ENCODE measurements around the gene PLCL1.

DNA sequence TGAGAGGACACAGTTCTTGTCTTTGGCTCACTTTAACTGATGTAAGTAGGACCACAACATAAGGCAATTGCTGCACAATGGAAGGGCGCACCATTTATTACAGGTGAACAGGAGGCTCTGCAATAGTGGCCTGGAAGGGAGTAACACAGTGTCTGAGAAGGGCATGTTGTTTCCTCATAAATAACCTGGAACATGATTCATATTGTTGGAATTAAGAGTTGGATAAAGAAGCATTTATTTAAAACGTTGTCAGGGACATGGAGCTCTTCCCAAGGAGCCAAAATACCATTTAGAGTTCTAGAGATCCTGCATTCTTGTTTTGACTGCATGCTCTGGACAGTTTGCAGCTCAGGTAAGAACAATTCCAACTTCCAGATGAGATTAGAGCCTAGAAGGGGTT, 110.4 kb downstream of the PLCL1 start:
- TF ChIP-seq, protein P1, sequence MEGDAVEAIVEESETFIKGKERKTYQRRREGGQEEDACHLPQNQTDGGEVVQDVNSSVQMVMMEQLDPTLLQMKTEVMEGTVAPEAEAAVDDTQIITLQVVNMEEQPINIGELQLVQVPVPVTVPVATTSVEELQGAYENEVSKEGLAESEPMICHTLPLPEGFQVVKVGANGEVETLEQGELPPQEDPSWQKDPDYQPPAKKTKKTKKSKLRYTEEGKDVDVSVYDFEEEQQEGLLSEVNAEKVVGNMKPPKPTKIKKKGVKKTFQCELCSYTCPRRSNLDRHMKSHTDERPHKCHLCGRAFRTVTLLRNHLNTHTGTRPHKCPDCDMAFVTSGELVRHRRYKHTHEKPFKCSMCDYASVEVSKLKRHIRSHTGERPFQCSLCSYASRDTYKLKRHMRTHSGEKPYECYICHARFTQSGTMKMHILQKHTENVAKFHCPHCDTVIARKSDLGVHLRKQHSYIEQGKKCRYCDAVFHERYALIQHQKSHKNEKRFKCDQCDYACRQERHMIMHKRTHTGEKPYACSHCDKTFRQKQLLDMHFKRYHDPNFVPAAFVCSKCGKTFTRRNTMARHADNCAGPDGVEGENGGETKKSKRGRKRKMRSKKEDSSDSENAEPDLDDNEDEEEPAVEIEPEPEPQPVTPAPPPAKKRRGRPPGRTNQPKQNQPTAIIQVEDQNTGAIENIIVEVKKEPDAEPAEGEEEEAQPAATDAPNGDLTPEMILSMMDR (IDR thresholded peaks at IDR 0.05; ENCODE audit: extremely low read depth in 1 of 2, insufficient read depth in 1 of 2, low read depth in 1 of 2, low read length in 2 of 2), result no peak
- TF ChIP-seq POLR2A (IDR thresholded peaks at IDR 0.05; ENCODE audit: low read depth, low read length), result no peak
- TF ChIP-seq, protein P2, sequence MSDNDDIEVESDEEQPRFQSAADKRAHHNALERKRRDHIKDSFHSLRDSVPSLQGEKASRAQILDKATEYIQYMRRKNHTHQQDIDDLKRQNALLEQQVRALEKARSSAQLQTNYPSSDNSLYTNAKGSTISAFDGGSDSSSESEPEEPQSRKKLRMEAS (IDR thresholded peaks at IDR 0.05; ENCODE audit: insufficient read depth, insufficient read length), result no peak
- no peak for TF ChIP-seq POLR2AphosphoS5 (IDR thresholded peaks at IDR 0.05; ENCODE audit: insufficient read depth, low read depth, low read length)
- no peak for TF ChIP-seq GATA2 (IDR thresholded peaks at IDR 0.05; ENCODE audit: insufficient read depth, insufficient read length, low read depth, low read length)
- no peak for TF ChIP-seq JUN (IDR thresholded peaks at IDR 0.05; ENCODE audit: borderline replicate concordance, insufficient read depth, insufficient read length, low read depth)
